OCI-LY3 (cell line): ENCODE measurements around the gene SLC16A8.

Experiments
- CTCF ChIP-seq: fragments of 200-600, 300-600 bp; sonication (generic); IDR thresholded peaks from 2 replicates; pipeline ENCODE4 v1.5.1; 2014; ENCODE audit warnings: antibody characterized with exemption, low read length, low read depth
- EZH2phosphoT487 ChIP-seq: fragments of 200-600 bp; shearing (Covaris generic); IDR thresholded peaks from 2 replicates; pipeline ENCODE4 v1.6.1; 2018; ENCODE audit warnings: antibody characterized with exemption, mixed run types, low read depth

GRCh38 chr22:38050720-38051119, 33.3 kb downstream of the SLC16A8 start:
- TF ChIP-seq CTCF (no peak), EZH2phosphoT487 (no peak)
